Activated naive CD8-positive, alpha-beta T cell treated with anti-CD3 and anti-CD28 coated beads, Interleukin-2, amount 50 U/mL, for 16 hours (primary cell): ENCODE measurements around the gene SPANXN4.

ENCODE experiments used
- DNase-seq: peaks from one replicate; pipeline ENCODE4 v3.0.0-alpha.2; 2020; ENCODE audit warnings: low read depth, low spot score

Gene SPANXN4

GRCh38 chrX:143025628-143026027 lies at the start of gene SPANXN4:
SPANXN4 (plus strand) TSS chrX:143025928; CDS start chrX:143026015, 87 bp downstream.
- no peak for DNase-seq

DNA sequence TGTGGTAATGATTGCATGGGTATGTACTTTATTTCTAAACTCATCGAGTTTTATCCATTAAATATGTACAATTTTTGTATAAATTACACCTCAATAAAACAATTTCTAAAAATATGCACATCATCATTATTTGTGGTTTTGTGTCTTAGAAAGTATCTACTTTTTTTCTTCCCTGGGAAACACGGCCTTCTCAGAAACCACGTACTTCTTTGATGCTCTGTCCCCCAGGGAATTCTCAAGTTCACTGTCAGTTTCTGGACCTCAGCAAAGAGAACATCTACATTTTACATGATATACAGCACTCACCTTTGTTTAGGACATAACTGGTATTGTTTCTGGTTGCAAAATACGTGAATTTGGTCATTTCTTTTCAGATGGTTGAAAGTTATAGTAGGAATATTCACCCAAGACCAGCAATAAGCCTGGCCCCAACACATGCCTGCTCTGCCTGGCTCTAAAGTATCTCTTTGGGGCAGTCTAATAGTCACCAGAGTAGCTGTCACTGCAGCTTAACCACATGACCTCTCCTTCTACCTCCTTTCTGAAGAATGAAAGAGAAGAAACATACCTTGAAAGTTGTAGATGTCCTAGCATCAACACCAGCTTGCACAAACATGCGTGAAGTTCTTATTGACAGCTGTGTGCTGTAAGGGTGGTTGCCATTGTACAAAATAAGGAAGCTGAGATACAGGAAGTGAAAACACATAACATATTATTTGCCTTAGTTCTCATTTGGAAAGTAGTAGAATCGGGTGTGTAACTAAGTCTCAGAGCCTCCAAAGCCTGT lies 48.4 kb upstream of the SPANXN4 start:
- no peak for DNase-seq

- no peak for DNase-seq
These were observed 47.5 kb upstream of the SPANXN4 start for GRCh38 chrX:142978130-142978684.

DNA sequence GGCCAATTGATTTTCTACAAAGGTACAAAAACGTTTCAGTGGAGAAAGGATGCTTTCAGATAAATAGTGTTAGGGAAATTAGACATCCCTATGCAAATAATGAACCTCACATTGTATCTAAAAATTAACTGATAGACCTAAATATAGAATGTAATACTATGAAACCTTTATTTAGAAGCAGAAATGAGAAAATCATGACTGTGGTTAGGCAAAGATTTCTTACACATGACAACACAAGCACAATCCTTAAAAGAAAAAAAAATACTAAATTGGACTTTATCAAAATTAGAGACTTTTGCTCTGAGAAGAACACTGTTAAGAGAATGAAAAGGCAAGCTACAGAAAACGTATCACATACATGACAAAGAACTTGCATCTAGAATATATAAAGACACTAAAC lies 43.0 kb upstream of the SPANXN4 start:
- DNase-seq: no peak

DNA sequence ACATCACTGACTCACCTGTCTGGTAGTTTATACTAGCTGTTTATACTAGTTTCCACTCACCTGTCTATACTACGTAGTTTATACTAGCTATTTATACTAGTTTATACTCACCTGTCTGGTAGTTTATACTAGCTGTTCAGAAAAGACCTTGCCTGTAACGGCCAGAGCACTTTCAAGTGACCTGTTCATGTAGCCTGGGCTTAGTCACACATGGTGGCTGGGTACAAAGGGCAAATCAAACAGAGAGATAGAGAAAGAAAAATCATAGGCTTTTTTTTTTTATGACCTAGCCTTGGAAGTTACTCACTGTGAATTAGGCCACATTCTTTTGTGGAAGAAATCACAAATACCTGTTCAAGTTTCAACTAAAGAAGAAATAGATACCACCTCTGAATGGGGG lies 30.7 kb upstream of the SPANXN4 start:
- DNase-seq: no peak

- no peak for DNase-seq
These were observed 27.1 kb upstream of the SPANXN4 start for GRCh38 chrX:142998447-142999198.

DNA sequence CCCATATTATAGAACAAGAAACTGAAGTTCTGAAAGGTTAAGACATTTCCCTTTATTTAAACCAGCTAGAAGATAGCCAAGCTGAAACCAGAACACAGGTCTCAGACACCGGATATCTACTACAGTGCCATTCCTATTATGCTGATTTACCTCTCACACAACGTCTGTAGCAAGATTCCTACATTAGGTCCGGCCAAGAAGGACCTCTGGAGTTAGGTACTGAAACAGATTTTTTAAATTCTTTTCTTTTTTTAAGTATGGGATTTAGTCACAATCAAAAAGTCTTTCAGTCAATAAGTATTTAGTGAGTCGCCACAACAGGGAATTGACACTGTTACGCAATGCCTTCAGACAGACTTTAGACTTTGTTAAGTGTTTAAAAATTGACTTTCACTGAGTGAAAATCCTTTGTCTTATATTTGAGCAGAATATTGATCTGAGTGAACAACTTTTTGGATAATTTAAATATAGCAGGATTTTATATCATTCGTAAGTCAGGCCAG lies 26.5 kb upstream of the SPANXN4 start:
- DNase-seq: no peak

GRCh38 chrX:143002206-143002605 lies 23.5 kb upstream of the SPANXN4 start:
- no peak for DNase-seq

GRCh38 chrX:143017272-143017671 lies 8.5 kb upstream of the SPANXN4 start:
- DNase-seq: no peak

DNA sequence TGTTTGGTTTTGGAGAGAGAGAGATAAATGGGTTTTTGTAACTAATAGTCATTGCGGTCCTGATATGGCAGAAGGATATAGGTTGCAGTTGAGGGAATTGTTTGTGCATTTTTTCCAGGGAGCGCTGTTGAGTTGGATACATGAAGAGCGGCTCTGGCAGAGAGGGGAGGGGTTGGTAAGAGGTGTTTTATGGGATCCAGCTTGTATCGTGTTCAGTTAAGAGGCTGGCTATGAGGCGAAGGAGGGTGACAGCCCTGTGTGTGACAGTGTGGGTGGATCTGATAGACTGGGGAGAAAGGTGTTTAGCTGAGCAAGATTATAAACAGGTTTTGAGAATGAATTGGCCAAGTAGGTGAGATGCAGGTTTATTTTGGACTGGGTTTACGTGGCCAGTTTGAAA lies 1.5 kb downstream of the SPANXN4 start:
- DNase-seq: no peak

- no peak for DNase-seq
These were observed 21.8 kb downstream of the SPANXN4 start for GRCh38 chrX:143047511-143047910.

- DNase-seq: no peak
These were observed 32.4 kb downstream of the SPANXN4 start for GRCh38 chrX:143058120-143058519.

GRCh38 chrX:143081231-143081630 lies 55.5 kb downstream of the SPANXN4 start:
- DNase-seq: no peak

DNA sequence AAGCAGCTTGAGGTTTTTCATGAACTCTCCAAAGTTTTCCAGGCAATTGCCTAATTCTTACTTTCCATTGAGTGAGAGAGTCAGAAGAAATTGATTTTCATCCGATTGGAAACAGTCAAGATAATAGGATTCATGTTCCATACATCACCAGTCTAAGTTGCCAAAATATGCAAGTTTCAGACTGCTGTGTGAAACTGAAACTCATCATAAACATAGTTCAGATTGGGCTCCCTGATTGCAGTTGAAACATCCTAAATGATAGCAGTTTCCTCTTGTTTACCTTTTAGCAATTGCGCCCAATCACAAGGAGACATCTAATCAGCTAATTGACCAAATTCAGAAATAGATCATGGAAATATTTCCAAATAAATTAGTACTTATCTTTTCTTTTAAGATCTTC lies 56.8 kb downstream of the SPANXN4 start:
- DNase-seq: no peak
